NOMO-1 (cell line): ENCODE measurements around the gene PPOX.
A peak's percentile ranks its signal among the peaks of the same experiment; 100 is the strongest.

Experiments
- DNase-seq, 2 experiments: peaks; one replicate each; lab custom pipeline; 2025; ENCODE audit not compliant: unreplicated experiment in 2 of 2; lab: John Stamatoyannopoulos, UW

Gene PPOX

DNA sequence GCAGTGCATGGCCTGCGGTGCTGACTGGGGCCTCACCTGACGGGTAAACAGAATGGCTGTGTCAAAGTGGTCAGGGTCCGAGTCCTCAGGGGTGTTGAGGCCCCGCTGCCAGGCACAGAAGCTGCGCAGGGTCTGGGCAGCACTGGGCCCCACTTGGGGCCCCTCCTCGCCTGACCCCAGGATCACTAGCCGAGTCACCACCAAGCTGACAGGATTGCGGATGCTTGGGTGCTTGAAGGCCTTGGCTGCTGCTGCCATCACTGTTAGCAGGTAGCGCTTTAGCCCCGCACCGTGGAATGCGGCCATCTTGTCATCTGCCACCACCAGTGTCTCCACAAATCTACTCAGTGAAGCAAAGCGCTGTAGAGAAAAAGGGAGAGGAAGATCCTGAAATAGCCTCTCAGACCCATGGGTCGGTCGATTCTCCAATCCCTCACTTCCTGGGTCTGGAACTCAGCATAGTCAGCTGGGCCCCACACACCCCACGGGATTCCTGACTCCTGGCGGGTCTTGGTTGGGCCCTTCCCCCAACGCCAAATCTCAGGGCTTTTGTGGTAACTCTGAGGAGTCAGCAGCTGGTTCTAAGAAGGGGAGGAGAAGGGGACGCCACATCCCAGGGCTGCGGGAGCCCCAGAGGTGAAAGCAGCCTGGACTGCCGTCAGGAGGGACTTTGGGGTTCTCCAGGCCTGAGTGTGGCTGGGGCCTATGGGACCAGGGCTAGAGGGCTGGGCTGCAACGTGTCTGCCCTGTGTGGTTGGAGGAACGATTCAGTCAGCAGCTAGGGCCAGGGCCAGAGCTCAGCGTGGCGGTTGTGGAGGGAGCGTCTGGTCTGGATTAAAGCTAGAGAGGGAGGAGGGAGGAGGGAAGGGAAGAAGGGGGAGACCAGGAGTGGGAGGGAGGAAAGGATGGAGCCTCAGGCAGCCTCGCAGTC, 30.6 kb downstream of the PPOX start:
- DNase-seq, result no peak

DNA sequence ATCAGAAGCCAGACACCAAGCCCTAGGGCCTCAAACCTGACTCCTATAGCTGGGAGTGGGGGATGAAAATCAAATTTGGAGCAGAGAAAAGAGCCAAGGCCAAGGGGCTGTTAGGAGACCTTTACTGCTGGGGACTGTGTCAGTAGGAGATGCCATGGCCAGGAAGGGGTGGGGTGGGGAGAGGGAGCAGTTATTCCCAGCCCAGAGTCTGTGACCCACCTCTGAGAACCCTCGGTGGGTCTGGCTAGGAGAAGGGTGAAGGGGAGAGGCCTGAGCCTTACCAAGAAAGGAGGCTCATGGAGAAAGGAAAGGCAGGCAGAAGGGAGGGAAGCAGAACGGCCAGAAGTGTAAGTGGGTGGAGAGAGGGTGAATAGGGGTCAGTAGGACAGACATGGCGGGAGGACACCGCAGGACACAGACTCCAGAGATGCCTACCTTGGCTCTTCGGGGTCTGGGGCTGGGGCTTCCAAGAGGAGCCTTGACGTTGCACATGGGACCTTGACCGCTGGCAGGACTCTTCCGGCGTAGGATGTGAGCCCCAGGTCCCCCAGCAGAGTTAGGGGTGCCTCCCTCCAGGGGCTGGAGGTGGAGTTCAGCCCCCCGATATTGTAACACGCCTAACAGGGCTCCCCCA, 31.5 kb downstream of the PPOX start:
- no peak for DNase-seq

DNA sequence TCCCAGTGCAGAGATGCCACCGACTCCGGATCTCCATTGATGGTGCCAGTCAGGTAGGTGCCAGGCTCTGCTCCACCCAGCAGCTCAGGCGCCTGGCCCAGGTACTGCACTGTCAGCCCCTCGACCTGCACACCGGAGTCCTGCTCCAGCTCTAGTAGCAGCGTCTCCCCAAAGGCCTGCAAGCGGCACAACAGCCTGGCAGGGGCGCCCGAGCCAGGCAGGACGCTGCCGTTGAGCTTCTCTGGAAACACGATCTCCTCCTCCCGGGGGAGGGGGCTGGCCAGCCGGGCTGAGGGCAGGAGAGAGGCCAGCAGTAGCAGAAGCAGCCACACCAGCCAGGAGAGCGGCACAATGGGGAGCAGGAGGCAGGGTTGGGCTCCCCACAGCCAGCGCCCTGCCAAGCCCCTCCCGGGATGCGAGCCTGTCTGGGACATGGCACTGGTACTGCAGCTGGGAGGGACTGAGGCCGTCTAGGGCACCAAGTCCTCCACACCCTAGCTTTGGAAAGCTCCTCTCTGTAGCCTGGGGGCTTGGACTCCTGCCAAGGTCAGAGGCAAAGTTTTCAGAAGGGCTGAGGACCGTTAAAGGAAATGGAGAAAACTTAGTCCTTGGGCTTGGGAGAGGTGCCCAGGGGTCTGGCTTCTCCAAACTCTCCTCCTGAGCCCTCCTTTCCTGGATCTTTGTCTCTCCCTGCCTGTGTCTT, 32.1 kb downstream of the PPOX start:
- no peak for DNase-seq

DNA sequence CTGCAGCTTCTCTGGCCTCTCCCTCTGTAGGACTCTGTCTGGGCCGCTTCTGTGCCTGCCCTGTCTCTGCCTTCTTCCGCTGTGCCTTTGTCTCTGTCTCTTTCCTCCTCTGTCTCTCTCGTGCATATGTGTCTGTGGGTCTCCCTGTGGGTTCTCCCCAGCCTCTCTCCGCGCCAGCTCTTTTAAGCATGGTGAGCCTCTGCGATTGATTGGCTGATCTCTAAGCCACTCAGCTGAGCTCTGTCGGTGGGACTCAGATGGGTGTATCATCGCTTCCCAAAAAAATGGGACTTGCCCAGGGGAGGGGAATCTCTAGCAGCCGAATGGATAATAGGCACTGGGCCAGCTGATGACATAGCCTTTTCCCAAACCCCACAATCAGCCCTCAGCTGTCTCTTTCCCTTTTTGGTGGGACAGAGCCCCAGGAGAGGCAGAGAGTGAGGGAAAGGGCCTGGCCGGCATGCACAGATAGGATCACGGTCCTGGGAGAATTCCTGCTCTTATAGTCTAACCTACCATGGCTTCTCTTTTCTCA, 32.7 kb downstream of the PPOX start, which contains the start of gene ADAMTS4:
Gene ADAMTS4 (minus strand): TSS at position 158 of the 535 bp plus-strand sequence. CDS start 427 bp downstream, outside the sequence.
- DNase-seq, result no peak

DNA sequence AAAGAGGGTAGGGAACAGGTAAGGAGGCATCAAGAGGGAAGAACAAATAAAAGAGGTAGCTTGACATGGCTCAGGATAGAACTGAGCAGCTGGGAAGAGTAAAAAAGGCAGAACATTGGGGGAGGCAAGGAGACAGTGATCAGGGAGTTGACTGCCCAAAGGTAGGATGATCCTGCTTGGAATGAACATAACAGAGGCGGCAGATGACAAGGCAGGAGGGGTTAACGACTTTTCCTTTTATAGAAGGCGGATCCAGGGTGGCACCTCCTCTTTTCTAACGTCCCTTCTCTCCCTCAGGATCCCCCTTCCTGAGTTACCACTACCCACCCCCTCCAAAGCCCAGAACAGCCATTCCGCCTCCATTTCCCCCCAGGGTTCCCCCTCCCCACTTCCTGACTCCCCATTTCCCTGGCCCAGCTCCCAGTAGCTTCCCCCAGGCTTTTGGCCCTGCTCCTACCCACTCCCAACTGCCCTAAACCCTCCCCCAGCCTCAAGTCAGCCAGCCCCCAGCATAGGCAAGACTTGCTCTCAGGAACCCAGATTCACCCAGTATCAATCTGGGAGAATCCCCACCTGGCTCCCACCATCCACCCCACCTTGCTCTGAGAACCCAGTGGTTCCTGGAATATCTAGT, 33.4 kb downstream of the PPOX start:
- DNase-seq, result no peak

DNA sequence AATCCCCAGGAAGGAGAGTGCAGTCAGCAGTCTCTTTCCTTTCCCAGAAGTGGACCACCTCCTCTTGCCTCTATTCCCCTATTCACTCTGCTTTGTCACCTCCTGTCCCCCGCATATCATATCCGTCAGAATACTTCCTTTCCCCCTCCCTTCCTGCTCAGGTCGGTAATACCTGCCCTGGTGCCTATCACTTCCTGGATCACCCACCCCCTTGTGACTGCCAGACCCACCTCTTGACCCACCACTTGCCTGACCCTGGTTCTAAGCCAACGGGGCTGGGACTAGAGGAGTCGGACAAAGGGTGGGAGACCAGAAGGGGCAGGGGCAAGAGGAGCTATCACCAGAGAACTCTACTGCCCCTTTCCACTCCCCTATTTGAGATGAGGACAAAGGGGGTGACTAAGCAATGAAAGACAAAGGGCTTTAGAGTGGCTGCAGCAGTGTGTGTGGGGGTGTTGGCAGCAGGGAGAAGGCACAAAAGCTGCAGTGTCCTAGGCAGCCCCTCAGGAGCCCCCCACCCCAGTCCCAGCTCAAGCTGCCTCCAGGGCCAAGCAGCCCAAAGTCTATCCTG, 34.3 kb downstream of the PPOX start:
- DNase-seq, result no peak

DNA sequence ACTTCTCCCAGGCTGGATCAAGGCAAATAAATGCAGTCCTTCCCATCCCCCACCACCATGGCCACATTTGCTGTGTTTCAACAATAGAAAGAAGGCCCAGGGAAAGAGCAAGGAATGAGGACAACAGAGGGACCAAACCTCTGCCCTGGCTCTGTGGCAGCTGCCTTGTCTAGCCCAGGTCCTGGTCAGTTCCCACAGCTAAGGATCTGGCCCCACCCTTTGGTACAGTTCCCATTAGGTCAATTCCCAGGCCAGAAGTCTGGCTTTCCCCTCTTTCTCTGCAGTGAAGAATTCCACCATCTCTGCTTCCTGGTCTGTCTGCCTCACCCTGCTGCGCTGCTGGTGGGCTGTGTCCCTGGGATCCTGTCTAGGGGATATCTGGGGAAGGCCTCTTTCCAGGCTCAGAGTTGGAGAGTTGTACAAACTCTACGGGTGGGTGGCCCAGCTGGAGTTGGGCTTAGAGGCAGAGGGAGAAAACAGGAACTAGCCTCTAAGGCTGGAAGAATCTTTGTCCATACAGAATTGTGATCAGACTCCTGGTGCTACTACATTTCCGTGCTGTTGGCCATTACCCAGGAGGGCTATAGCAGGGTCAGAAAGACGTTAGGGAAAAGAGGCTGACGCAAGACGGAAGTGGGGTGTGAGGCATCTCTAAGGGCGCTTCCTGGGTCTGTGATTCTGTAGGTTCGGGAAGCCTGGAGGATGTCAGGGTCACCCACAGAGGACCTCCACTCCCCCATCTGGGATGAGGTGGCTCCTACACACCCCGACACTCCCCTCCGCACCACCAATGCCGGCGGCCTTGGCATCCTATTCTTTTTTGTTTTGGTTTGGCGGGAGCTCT, 35.0 kb downstream of the PPOX start:
- peak; percentile 48 for DNase-seq

DNA sequence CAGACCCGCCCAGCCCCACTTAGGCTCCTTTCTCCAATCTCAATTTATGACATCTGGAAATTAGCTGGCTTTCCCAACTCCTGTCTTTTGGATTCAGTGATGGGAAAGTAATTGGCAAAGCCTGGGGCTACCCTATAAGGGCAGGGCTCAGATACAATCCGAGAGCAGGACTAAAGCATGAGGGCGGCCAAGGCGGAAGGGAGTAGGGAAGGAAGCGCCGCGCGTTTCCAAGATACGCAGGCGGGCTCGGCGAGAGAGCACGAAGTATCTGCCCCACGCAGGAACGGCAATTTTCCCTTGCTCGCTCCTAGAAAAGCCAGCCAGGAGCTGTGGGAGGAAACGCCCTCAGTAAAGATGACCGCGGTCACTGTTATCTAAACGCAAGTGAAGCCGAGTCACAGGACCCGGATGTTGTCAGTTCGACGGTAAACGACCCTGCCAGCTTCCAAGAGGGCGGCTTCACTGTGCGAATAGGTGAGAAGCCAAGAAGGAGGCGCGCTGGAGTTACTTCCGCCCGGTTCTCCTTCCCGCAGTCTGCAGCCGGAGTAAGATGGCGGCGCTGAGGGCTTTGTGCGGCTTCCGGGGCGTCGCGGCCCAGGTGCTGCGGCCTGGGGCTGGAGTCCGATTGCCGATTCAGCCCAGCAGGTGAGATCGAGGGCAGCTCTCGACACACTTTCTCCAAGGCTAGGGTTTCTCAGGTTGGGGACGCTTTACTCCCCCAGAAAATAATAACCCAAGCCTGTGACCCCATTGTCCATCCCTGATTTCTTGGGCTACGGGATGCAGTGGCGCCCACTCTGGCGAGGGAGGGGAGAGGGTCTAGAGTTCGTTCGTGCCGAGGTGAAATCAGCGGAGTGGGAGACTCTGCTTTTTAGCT, 35.8 kb downstream of the PPOX start, which contains the start of gene NDUFS2:
Gene NDUFS2 (plus strand): TSS at position 532 of the 877 bp plus-strand sequence. CDS start 19 bp downstream, at position 551.
- DNase-seq, result peak; percentile 88 to 99

DNA sequence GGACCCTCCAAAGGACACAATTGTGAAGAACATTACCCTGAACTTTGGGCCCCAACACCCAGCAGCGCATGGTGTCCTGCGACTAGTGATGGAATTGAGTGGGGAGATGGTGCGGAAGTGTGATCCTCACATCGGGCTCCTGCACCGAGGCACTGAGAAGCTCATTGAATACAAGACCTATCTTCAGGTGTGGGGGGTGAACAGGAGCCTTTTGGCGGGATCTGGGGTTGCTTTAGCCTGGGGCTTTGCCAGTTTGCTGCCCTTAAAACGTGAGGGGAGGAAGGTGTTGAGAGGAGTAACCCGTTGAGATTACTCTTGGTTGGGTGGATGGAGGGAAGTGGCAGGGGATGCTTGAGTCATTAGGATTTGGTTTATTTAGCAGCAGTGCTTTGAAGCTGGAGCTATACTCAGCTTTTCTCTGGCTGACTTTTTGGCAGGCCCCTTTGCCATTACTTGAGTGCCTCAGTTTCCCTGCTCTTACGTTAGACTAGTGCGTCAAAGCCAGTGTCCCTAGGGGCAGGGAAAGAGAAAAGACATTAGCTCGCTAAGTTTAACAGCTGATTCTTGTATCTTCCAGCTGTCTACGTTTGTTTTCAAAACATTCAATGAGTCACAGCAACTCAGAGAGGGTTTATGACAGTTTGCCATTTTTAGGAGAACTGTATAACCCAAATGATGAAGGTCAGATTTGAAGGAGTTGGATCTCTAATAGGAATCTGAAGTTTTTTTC, 40.4 kb downstream of the PPOX start:
- no peak for DNase-seq

DNA sequence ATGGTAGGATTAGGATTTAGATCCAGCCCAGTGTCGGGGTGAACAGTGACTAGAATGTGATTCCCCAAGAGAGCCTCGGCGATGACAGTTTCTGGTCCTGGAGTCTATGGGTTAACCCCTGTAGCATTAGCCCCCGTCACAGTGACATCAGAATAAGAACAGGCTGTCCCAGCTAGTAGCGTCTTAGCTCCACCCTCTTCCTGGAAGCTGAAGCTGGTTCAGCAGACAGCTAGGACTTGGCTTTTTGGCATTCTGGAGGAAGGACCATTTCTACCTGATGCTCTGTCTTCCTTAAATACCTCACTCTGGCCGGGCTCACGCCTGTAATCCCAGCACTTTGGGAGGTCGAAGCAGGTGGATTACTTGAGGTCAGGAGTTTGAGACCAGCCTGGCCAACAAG, 40.9 kb downstream of the PPOX start:
- DNase-seq, result no peak

DNA sequence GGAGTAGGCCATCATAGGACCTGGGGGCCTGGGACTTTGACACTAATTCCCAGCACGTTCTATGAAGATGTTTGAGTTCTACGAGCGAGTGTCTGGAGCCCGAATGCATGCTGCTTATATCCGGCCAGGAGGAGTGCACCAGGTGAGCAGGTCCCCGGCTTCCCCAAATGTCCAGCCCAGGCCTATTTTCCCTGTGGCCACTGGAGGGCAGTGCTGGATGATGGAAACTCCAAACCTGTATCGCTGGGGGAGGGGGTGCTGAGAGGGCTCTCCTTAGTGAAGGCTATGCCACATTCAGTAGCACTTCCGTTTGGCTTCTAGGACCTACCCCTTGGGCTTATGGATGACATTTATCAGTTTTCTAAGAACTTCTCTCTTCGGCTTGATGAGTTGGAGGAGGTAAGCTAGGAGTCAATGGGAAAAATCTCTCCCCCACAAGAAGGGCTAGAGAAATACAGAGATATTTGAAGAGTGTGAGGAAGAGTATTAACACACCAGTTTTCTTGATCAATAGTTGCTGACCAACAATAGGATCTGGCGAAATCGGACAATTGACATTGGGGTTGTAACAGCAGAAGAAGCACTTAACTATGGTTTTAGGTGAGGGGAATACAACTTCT, 43.7 kb downstream of the PPOX start:
- DNase-seq, result peak; percentile 75 to 79

DNA sequence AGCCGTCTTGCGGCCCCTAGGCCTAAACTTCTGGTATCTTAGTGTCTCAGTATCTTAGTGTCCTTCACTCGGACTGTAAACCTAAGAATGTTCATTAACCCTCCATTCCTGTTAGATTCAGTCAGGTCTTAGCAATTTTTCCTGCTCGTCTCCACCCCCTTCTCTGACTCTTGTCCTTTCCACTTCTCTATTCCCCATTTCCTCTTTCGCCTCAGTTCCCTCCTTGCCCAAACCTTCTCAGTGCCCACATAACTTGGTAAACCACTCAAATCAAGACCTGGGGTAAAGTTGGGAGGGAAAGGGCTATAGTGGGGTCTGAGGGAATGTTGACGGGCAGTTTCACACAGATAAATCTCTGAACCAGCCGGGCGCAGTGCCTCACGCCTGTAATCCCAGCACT, 48.1 kb downstream of the PPOX start:
- DNase-seq, result peak; percentile 58 to 70

DNA sequence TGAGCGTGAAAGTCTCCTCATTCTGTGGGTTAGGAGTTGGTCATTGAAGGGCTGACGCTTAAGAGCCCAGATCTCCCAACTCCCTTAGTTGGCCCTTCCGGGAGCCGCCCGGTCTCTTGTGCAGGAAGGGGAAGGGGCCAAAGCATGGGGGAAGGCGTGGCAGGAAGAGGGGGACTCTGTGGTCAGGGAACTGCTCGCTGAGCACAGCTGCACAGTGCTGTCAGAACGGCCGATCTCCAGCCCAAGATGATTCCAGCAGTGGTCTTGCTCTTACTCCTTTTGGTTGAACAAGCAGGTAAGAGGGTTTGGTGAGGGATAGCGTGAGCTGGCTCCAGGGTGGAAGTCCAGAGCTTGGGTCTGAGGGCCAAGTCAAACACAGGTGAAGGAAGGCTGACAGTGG, 48.9 kb downstream of the PPOX start, which contains the start of gene FCER1G:
Gene FCER1G (plus strand): TSS at position 220 of the 400 bp plus-strand sequence. CDS start 27 bp downstream, at position 247.
- peak; percentile 62 to 72 for DNase-seq

DNA sequence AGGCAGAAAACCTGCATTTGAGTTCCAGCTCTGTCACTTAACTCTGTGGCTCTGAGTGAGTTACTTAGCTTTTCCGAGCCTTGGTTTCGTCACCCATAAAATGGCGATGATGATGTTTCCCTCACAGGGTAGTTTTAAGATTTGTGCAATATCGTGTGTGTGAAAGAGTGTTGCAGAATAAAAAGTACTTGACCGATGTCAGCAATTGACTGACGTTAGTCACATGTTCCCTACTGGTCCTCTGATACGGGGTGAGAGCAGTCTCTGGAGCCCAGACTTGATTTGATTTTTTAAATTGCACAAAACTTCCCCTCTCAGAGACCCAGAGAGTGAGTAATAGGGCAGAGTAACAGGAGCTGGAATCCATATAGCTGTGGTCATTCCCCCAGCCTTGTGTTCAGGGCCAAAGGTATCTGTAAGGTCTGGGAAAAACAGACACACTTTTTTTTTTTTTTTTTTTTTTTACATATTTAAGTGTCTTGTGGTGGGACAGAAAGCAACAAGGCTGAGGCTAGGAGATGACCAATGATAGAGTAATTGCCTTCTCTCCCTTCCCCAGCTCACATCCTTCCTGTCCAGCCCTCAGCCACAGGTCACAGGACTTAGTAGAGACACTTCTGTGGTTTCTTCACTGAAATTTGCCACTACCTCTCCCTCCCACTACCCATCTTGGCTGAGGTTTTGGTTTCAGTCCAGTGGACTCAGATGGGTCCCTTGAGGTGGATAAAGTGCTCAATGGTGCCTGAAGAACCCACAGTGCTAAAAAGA, 50.9 kb downstream of the PPOX start:
- DNase-seq, result peak; percentile 71 to 97

DNA sequence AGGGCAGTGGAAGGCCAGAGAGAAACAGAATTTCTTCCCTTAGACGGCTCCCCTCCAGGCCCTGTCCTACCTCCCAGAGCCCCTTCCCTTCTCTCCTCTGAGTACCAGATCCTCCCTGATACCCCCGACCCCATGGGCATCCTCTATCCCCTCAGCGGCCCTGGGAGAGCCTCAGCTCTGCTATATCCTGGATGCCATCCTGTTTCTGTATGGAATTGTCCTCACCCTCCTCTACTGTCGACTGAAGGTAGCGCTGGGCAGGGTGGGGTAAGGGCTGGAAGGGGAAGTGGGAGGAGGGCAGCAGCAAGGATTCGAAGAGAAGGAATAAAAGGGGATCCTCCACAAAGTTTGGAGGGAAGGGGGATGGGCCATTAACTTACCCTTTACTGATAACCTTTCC, 51.6 kb downstream of the PPOX start:
- no peak for DNase-seq
